Natural killer cell (primary cell): ENCODE measurements around the gene ACTN2. TPM values are rescaled to one million over a fixed set of nuclear protein-coding genes. Genes with fewer than 3 reads are reported as not detected.

Experiments
- ATAC-seq, 3 donors: fragments of 150-1000 bp in 2 of 3; fragments of 200-7000 bp in 1 of 3; cut with Tn5 transposase; 1 replicate in 1 of 3; 2 replicates in 2 of 3; pipeline ENCODE4 v1.10.0; 2021; ENCODE audit warnings: mild to moderate bottlenecking in 2 of 3, moderate library complexity in 2 of 3
- DNase-seq, 2 donors: peaks; one replicate each; pipeline versions ENCODE4 v3.0.0 to v3.0.0-alpha.2; 2013 to 2021; ENCODE audit warnings: mixed read lengths in 1 of 2
- H3K27ac ChIP-seq: one replicate; pipeline ENCODE4 v1.5.1; 2013; ENCODE audit warnings: mild to moderate bottlenecking, low read length
- H3K27me3 ChIP-seq: one replicate; pipeline ENCODE4 v1.6.1; 2013; ENCODE audit warnings: low read length; ENCODE audit not compliant: control insufficient read depth, insufficient read depth
- H3K36me3 ChIP-seq: one replicate; pipeline ENCODE4 v1.6.1; 2013; ENCODE audit warnings: low read length; ENCODE audit not compliant: control insufficient read depth, insufficient read depth
- H3K4me1 ChIP-seq: one replicate; pipeline ENCODE4 v1.6.1; 2013; ENCODE audit warnings: low read length; ENCODE audit not compliant: control insufficient read depth, insufficient read depth
- H3K4me3 ChIP-seq: one replicate; pipeline ENCODE4 v1.5.1; 2013; ENCODE audit warnings: low read length
- H3K9me3 ChIP-seq: one replicate; pipeline ENCODE4 v1.6.1; 2013; ENCODE audit warnings: low read length; ENCODE audit not compliant: control insufficient read depth, insufficient read depth
- H3K27ac Mint-ChIP-seq, 2 donors: one replicate each; pipeline ENCODE4 v1.8.0; 2022; ENCODE audit warnings: mild to moderate bottlenecking in 2 of 2, mixed read lengths in 2 of 2, moderate library complexity in 1 of 2
- H3K27me3 Mint-ChIP-seq, 2 donors: one replicate each; pipeline ENCODE4 v1.8.0; 2022; ENCODE audit warnings: low read depth in 2 of 2, mixed read lengths in 2 of 2
- H3K36me3 Mint-ChIP-seq: one replicate; pipeline ENCODE4 v1.8.0; 2022; ENCODE audit warnings: mixed read lengths
- H3K4me1 Mint-ChIP-seq, 2 donors: one replicate each; pipeline ENCODE4 v1.8.0; 2022; ENCODE audit warnings: mixed read lengths in 2 of 2
- H3K4me3 Mint-ChIP-seq: one replicate; pipeline ENCODE4 v1.8.0; 2022; ENCODE audit warnings: mild to moderate bottlenecking, moderate library complexity, mixed read lengths
- H3K9me3 Mint-ChIP-seq, 2 donors: one replicate each; pipeline ENCODE4 v1.8.0; 2022; ENCODE audit warnings: mixed read lengths in 2 of 2
- CTCF ChIP-seq: fragments of 200-600 bp; IDR thresholded peaks from one replicate; pipeline ENCODE4 v1.8.0; 2022; ENCODE audit warnings: antibody characterized with exemption
- WGBS: methylation state at CpG from one replicate; pipeline ENCODE4 v1.1.7; 2013; ENCODE audit warnings: missing lambda C conversion rate; ENCODE audit not compliant: insufficient coverage; 5-methylcytosine and 5-hydroxymethylcytosine counted together
- intact Hi-C: fragments of 100-400 bp; cut with micrococcal nuclease; formaldehyde crosslinking; loops from one replicate; pipeline ENCODE4 v1.14.2; 2022
- total RNA-seq, 4 donors: library from RNA; stranded (reverse); fragments of 120-200 nt in 1 of 4; gene quantifications; one replicate each; pipeline versions ENCODE4 v1.2.3 to v1.2.4, GENCODE V29; 2013 to 2022

Gene ACTN2
- total RNA-seq, 3 donors from 2014 or later (not counting 1 experiment from before 2014, with no cell fraction given), result not detected

- Mint-ChIP-seq H3K36me3 (no peaks in the 10 kb centered on the region), H3K4me1 (no peaks in the 10 kb centered on the region), H3K27ac (no peak overlapping the region), H3K27me3 (peaks cover 4 to 12% of the 10 kb centered on the region in 2 donors), H3K9me3 (no peaks in the 10 kb centered on the region), H3K4me3 (no peak overlapping the region)
- H3K27me3 ChIP-seq, result no peaks in the 10 kb centered on the region
- H3K4me3 ChIP-seq, result no peak overlapping the region
- no peaks in the 10 kb centered on the region for H3K9me3 ChIP-seq
- intact Hi-C loops, result no loop called here
- no peaks in the 10 kb centered on the region for H3K4me1 ChIP-seq
- ATAC-seq (no peak), DNase-seq (no peak)
- 83% methylated on average over 3 of the region's 3 CpGs for WGBS
- H3K27ac ChIP-seq, result no peak overlapping the region
- H3K36me3 ChIP-seq, result no peaks in the 10 kb centered on the region
- TF ChIP-seq CTCF, result no peak
Measured at GRCh38 chr1:236733653-236734052, 47.4 kb downstream of the ACTN2 start.

GRCh38 chr1:236734141-236734765, 48.0 kb downstream of the ACTN2 start:
- Mint-ChIP-seq H3K9me3 (no peaks in the 10 kb centered on the region), H3K27me3 (peaks cover 4 to 12% of the 10 kb centered on the region in 2 donors), H3K4me1 (no peaks in the 10 kb centered on the region), H3K4me3 (no peak overlapping the region), H3K27ac (no peak overlapping the region), H3K36me3 (no peaks in the 10 kb centered on the region)
- H3K27me3 ChIP-seq, result no peaks in the 10 kb centered on the region
- H3K4me1 ChIP-seq, result no peaks in the 10 kb centered on the region
- no peak for ATAC-seq
- no peaks in the 10 kb centered on the region for H3K36me3 ChIP-seq
- H3K9me3 ChIP-seq, result no peaks in the 10 kb centered on the region
- H3K4me3 ChIP-seq, result no peak overlapping the region
- no peak for DNase-seq
- WGBS, result 77% methylated on average over 8 of the region's 8 CpGs
- H3K27ac ChIP-seq, result no peak overlapping the region
- TF ChIP-seq CTCF, result no peak
- intact Hi-C loops, result no loop called here

GRCh38 chr1:236736761-236737160, 50.5 kb downstream of the ACTN2 start:
- Histone ChIP-seq H3K9me3 (no peaks in the 10 kb centered on the region), H3K27me3 (no peaks in the 10 kb centered on the region), H3K27ac (no peak overlapping the region), H3K4me1 (no peaks in the 10 kb centered on the region), H3K4me3 (no peak overlapping the region), H3K36me3 (no peaks in the 10 kb centered on the region)
- WGBS, result 92% methylated on average over 13 of the region's 15 CpGs
- TF ChIP-seq CTCF, result no peak
- no peak overlapping the region for H3K4me3 Mint-ChIP-seq
- H3K9me3 Mint-ChIP-seq, result no peaks in the 10 kb centered on the region
- no peaks in the 10 kb centered on the region for H3K36me3 Mint-ChIP-seq
- no peak for ATAC-seq
- H3K27me3 Mint-ChIP-seq, result peaks cover 3 to 12% of the 10 kb centered on the region in 2 donors
- no peaks in the 10 kb centered on the region for H3K4me1 Mint-ChIP-seq
- DNase-seq, result no peak
- intact Hi-C loops, result no loop called here
- no peak overlapping the region for H3K27ac Mint-ChIP-seq

GRCh38 chr1:236741753-236742152, 55.5 kb downstream of the ACTN2 start:
- Mint-ChIP-seq H3K27ac (no peak overlapping the region), H3K36me3 (no peaks in the 10 kb centered on the region), H3K4me3 (no peak overlapping the region), H3K27me3 (peaks cover 3 to 10% of the 10 kb centered on the region in 2 donors), H3K4me1 (no peaks in the 10 kb centered on the region), H3K9me3 (no peaks in the 10 kb centered on the region)
- ATAC-seq, result no peak
- no peak overlapping the region for H3K4me3 ChIP-seq
- intact Hi-C loops, result no loop called here
- TF ChIP-seq CTCF, result no peak
- H3K27me3 ChIP-seq, result no peaks in the 10 kb centered on the region
- 75% methylated on average over 11 of the region's 11 CpGs for WGBS
- no peak overlapping the region for H3K27ac ChIP-seq
- no peaks in the 10 kb centered on the region for H3K9me3 ChIP-seq
- no peak for DNase-seq
- H3K4me1 ChIP-seq, result no peaks in the 10 kb centered on the region
- H3K36me3 ChIP-seq, result no peaks in the 10 kb centered on the region
